ENCODE measurements around the gene SHE.

The SHE gene

GRCh38 chr1:154479764-154480421, 22.3 kb downstream of the SHE start:
- peak; percentile 78 for DNase-seq (ENCODE audit: low read depth, low spot score)

DNA sequence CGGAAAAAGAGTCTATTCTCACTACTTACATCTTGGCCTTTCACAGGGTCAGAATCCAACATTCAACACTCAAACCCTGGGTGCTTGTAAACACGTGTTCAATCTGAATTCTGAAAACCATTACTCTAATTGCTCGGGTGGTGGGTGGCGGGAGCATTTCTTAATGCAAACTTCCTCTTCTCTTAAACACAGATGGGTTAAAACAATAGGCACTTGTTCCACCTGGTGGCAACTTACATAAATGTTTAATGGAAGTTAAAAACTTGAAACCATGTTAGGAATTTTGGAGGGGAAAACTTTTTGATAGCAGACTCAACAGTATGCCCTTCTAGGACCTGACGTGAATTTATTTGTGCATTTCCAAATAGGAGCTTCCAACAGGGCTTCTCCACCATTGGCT, 23.6 kb downstream of the SHE start:
- no peak for DNase-seq (ENCODE audit: low read depth, low spot score)

- no peak for DNase-seq (ENCODE audit: low read depth, low spot score)
These were observed 24.2 kb downstream of the SHE start for GRCh38 chr1:154478013-154478412.

- DNase-seq (ENCODE audit: low read depth, low spot score), result no peak
These were observed 25.4 kb downstream of the SHE start for GRCh38 chr1:154476791-154477190.

- no peak for DNase-seq (ENCODE audit: low read depth, low spot score)
These were observed 27.4 kb downstream of the SHE start for GRCh38 chr1:154474802-154475201.

DNA sequence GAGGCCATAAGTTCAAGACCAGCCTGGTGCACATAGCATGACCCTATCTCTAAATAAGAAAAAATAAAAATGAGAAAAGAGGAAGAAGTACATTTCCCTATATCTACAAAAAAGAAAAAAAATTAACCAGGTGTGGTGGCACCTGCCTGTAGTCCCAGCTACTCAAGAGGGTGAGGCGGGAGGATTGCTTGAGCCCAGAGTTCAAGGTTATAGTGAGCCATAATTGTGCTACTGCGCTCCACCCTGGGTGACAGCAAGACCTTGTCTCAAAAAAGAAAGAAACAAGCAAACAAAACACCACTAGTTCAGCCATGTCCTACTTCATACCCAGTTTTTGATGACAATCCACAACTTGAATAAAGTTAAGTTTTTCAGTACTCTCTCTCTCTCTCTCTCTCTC, 30.9 kb downstream of the SHE start:
- DNase-seq (ENCODE audit: low read depth, low spot score), result no peak

DNA sequence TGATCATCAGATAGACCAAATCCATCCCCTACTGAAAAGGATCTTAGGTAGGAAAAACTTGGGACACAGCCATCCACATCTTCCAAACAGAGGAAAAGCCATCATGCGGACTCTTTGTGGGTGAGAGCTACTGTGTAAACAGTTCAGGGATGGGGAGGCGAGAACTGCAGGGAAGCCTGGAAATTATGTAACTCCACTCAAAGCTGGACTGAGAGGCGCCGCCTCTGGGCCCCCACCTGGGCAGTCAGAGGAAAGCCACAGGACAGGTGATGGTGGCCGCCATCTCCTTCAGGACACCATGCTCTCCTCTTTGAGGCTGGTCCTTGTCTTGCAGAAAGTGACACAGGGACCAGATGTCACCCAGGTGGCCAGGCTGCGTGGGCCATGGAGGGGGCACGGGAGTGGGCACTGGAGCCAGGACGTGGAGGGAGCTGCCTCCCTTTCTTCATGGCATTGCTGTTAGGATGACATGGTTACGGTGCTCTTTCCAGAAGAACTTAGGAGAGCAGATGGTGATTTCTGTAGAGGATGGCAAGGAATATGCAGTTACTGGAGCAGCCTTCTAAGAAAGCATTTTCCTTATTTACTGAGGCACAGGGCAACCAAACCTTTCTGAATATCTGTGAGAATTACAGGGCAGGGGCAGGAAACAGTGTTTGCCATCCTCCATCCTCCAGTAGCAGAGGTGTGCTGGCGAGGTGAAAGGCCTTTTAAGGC, 32.2 kb downstream of the SHE start:
- DNase-seq (ENCODE audit: low read depth, low spot score), result no peak

- no peak for DNase-seq (ENCODE audit: low read depth, low spot score)
These were observed 33.5 kb downstream of the SHE start for GRCh38 chr1:154468535-154469250.

DNA sequence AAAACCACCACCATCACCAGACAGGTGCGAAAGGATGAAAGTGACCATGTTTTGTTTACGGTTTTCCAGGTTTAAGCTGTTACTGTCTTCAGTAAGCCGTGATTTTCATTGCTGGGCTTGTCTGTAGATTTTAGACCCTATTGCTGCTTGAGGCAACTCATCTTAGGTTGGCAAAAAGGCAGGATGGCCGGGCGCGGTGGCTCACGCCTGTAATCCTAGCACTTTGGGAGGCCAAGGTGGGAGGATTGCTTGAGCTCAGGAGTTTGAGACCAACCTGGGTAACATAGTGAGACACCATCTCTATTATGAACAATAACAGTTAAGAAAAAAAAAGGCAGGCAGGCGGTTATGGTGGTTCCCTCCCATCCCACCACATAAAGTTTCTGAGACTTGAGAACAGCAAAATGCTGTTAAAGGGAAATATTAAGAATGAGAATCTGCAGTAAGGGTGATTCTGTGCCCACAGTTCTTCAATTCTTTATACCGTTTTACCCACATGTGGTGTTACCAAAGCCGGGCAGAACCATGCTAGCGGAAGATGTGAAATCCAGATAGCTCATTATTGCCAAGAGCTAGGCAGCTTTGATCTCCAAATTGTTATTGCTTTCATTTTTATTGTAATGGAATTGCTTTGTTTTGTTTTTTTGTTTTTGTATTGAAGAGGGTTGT, 34.6 kb downstream of the SHE start:
- DNase-seq (ENCODE audit: low read depth, low spot score), result no peak

DNA sequence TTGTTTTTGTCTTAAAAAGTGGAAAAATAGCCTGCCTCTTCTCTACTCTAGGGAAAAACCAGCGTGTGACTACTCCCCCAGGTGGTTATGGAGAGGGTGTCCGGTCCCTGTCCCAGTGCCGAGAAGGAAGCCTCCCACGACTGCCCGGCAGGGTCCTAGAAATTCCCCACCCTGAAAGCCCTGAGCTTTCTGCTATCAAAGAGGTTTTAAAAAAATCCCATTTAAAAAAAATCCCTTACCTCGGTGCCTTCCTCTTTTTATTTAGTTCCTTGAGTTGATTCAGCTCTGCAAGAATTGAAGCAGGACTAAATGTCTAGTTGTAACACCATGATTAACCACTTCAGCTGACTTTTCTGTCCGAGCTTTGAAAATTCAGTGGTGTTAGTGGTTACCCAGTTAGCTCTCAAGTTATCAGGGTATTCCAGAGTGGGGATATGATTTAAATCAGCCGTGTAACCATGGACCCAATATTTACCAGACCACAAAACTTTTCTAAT, 35.2 kb downstream of the SHE start:
- DNase-seq (ENCODE audit: low read depth, low spot score), result no peak

DNA sequence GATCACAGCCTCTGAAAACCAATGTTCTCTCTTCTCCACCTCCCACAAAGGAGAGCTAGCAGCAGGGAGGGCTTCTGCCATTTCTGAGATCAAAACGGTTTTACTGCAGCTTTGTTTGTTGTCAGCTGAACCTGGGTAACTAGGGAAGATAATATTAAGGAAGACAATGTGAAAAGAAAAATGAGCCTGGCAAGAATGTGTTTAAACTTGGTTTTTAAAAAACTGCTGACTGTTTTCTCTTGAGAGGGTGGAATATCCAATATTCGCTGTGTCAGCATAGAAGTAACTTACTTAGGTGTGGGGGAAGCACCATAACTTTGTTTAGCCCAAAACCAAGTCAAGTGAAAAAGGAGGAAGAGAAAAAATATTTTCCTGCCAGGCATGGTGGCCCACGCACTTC, 36.0 kb downstream of the SHE start:
- no peak for DNase-seq (ENCODE audit: low read depth, low spot score)

DNA sequence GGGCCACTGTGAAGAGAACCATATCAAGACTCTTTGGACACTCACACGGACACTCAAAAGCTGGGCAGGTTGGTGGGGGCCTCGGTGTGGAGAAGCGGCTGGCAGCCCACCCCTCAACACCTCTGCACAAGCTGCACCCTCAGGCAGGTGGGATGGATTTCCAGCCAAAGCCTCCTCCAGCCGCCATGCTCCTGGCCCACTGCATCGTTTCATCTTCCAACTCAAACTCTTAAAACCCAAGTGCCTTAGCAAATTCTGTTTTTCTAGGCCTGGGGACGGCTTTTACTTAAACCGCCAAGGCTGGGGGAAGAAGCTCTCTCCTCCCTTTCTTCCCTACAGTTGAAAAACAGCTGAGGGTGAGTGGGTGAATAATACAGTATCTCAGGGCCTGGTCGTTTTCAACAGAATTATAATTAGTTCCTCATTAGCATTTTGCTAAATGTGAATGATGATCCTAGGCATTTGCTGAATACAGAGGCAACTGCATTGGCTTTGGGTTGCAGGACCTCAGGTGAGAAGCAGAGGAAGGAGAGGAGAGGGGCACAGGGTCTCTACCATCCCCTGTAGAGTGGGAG, 36.5 kb downstream of the SHE start:
- DNase-seq (ENCODE audit: low read depth, low spot score), result no peak

DNA sequence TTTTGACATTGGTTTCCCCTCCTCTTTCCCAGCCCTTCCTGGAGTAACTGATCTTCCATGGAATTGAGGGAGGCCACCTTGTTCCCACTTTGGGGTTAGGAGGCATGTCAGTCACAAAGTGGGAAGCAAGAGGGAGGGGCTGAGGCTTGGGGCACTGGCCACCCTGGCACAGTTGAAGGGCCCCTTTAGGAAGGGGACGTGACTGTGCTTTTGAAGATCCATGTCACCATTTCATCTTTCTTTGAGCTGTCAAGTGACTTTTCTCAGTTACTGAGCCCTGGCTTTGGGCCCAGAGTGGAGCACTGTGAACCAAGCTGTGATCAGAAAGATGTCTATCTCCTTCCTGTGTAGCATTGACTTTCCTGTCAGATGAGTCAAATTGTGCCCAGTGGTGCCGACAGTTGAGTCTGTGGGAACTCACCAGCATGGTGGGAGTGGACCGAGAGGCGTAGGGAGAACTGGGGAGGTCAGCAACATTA, 38.7 kb downstream of the SHE start:
- no peak for DNase-seq (ENCODE audit: low read depth, low spot score)

DNA sequence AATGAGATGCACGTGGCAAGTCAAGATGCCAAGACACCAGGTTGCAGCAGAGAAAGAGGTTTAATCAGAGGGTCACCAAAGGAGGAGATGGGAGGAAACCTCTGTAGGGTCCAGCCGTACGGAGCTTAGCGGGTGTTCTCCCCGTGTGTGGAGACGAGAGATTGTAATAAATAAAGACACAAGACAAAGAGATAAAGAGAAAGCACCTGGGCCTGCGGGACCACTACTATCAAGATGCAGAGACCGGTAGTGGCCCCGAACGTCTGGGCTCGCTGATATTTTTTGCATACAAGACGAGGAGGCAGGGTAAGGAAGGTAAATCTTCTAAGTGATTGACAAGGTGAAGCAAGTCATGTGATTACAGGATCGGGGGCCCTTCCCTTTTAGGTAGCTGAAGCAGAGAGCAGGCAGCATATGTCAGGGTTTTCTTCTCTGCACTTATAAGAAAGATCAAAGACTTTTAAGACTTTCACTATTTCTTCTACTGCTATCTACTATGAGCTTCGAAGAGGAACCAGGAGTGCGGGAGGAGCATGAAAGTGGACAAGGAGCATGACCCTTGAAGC, 41.4 kb downstream of the SHE start:
- DNase-seq (ENCODE audit: low read depth, low spot score), result no peak

DNA sequence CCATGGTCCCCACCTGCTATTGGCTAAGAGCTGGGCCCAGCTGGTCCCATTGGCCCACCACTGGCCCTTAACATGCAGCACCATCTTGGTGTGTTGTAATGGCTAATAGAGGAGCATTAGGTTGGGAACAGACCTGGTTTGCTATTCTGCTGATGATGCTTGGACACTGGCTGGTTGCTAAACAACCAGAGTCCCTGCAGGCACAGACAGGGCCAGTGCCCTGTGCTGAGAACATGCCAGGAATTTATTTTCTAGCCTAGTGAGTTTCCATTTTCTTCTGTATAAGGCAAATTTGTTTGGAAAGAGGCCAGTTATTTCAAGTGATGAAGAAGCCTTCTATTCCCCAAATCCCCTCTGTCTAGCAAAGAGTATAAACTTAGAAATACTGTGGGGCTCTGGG, 43.1 kb downstream of the SHE start:
- DNase-seq (ENCODE audit: low read depth, low spot score), result no peak

GRCh38 chr1:154456631-154457030, 45.6 kb downstream of the SHE start:
- DNase-seq (ENCODE audit: low read depth, low spot score), result no peak

DNA sequence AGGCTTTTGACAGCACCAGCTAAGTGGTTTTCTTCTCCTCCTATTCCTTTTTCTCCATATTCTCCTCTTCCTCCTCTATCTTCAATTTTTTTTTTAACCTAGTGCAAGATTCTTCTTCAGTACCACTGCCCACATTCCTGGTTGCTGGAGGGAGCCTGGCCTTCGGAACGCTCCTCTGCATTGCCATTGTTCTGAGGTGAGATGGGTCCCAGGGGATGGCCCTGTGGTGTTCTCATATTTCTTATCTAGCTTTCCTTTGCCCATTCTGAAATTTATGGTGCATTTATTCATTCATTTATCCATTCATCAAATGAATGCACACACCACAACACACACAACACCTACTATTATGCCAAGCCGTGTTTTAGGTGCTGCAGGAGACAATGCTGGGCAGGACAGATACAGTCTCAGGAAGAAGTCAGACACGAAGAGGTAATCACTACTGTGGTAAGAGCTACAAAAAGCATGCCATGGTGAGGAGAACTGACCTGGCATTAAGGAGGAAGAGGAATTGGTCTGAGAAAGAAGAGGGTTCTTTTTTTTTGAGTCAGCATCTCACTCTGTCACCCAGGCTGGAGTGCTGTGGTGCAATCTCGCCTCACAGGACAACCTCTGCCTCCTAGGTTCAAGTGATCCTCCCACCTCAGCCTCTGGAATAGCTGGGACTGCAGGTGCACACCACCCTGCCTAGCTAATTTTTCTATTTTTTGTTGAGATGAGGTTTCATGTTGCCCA, 47.7 kb downstream of the SHE start:
- no peak for DNase-seq (ENCODE audit: low read depth, low spot score)

GRCh38 chr1:154453574-154454352, 48.4 kb downstream of the SHE start:
- DNase-seq (ENCODE audit: low read depth, low spot score), result no peak

DNA sequence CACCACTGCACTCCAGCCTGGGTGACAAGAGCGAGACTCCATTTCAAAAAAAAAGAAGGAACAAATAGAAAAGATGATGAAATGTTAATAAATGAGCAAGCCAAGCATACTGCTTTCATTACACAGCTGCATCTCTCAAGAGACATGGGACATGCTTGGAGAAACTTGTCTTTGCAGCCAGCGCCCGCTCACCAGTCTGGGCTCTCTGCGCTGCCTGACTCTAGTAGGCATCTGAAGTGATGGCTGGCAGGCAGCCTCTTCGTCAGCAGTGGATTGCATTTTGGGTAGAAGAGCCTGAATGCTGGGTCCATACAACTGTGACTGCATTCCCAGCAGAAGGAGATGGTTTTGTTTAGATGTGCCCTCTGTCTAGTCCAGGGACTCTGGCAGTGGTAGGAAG, 49.1 kb downstream of the SHE start:
- no peak for DNase-seq (ENCODE audit: low read depth, low spot score)

DNA sequence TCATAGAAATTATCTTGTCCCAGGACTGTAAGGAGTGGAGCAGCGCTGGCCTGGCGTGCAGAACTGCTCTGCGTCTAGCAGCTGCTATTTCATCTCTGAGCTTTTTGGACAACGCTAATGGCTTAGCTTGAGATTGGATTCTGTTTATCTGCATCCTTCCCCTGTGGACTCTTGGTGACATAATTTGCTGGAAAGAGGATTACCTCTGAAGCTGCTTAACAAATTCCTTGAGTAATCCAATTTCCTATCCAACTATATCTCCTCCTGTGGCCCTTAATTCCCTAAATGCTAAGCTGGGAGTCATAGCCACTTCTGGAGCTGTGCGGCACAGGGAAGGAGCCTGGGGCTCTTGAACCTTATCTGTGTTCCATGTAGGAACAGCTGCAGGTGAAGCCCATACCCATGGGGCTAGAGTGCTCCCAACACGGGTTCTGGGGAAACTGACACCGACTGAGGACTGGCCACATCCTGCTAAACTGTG, 53.8 kb downstream of the SHE start:
- no peak for DNase-seq (ENCODE audit: low read depth, low spot score)
